Fibroblast of skin of abdomen (primary cell): Measurements from ENCODE around the gene CD300H. TPM values are rescaled to one million over a fixed set of nuclear protein-coding genes. Genes with fewer than 3 reads are reported as not detected.

ENCODE experiments used
- DNase-seq: peaks from one replicate; pipeline ENCODE4 v3.0.0-alpha.2; 2013
- polyA plus RNA-seq, 2 experiments: library from polyadenylated mRNA; unstranded; fragments of 120-200 nt; gene quantifications; one replicate each; pipeline ENCODE4 v1.2.1, GENCODE V29; 2013; ENCODE audit not compliant: insufficient read length in 2 of 2

CD300H gene
- polyA plus RNA-seq (2013, experiment 1 of 2; ENCODE audit: insufficient read length), result not detected
- polyA plus RNA-seq (2013, experiment 2 of 2; ENCODE audit: insufficient read length), result not detected

DNA sequence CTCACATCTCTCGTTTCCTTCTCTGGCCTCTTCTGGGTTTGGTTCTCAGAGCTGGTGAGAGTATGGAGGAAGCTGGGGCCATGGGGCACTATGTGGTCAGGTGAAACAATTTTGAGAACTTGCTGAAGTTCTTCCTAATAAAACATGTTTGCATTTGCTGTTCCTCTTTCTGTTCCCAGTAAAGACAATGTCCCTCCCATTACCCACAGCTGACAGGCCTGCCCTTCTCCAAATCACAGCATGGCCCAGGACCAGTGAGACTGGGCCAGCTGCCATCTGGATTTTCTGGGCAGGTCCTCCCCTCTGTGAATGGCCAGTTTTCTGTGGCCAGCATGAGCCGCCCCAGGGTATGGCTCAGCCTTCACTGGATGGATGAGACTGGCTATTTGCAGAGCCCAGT lies at the start of gene CD300H:
TSS of gene CD300H (minus strand) at position 113 of the 400 bp plus-strand sequence.
- no peak for DNase-seq

- DNase-seq, result no peak
Measured at GRCh38 chr17:74616696-74617095, 49.4 kb upstream of the CD300H start.

GRCh38 chr17:74612046-74612445 lies 44.7 kb upstream of the CD300H start:
- DNase-seq, result no peak

- DNase-seq, result no peak
Measured at GRCh38 chr17:74610108-74610507, 42.8 kb upstream of the CD300H start.

DNA sequence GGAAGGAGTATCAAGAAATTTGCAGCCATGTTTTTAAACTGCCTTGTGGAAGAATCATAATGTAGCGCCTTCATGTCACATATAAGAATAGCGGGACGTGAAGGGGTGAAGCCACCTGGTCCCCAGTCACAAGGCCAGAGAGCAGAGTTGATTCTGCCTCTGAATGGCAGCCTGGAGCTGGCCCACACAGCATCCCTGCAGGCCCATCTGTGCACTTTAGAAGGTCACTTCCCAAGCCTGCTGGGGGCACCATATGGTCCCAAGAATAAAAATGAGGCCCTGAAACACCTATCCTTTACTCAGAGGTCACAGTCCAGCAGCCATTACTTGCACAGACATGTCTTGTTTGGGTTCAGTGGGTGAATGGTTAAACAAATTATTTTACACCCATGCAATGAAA lies 41.2 kb upstream of the CD300H start:
- no peak for DNase-seq

- no peak for DNase-seq
Measured at GRCh38 chr17:74607221-74607620, 39.9 kb upstream of the CD300H start.

DNA sequence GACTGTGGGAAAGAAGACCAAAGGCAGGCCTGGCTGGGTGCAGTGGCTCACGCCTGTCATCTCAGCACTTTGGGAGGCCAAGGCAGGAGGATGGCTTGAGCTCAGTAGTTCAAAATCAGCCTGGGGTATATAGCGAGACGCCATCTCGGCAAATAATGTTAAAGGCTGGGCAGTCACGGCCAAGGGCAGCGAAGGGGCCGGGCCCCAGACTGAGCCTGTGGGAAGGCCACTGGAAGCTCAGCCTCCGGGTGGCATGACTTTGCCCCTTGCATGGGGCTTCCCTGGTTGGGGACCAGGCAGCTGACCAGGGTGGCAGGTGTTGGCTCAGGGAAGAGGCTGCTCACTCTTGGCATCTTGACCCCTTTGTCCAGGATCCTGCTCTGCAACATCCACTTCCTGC lies 38.7 kb upstream of the CD300H start:
- no peak for DNase-seq

- DNase-seq, result peak; percentile 57
Measured at GRCh38 chr17:74605361-74605760, 38.1 kb upstream of the CD300H start.

DNA sequence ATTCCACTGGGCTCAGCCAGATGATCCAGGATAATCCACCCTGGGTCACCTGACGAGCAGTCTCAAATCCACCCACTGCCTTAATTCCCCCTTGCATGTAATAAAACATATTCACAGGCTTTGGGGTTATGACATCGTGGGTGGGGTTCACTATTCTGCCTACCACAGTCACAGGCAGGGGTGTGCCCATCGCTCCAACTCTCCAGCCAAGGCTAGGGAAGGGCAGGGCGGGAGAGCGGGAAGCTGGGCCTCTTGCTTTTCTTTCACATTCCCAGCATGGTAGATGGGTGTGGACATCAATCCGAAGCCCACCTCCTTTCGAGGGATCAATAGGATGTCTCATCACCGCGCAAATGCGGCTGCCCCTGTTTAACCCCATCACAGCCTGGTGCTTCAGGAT lies 37.5 kb upstream of the CD300H start:
- no peak for DNase-seq

DNA sequence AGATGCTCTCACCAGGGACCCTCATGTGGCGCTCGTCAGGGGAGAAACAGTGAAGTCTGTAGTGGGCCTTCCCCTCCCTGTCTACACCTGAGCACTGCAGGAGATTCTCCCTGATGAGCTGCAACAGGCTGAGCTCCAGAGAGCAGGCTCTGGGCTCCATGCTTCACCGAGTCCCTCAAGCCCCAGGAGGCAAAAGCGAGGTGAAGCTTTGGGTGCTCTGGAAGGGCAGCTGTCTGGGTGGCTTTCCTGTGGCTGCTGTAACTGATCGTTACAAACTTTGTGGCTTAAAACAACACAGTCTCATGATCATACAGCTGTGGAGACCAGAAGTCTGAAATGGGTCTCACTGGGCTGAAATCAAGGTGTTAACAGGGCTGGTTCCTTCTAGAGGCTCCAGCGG lies 36.9 kb upstream of the CD300H start:
- DNase-seq, result no peak

GRCh38 chr17:74603746-74604145 lies 36.4 kb upstream of the CD300H start:
- no peak for DNase-seq

GRCh38 chr17:74603037-74603635 lies 35.8 kb upstream of the CD300H start:
- DNase-seq, result no peak

DNA sequence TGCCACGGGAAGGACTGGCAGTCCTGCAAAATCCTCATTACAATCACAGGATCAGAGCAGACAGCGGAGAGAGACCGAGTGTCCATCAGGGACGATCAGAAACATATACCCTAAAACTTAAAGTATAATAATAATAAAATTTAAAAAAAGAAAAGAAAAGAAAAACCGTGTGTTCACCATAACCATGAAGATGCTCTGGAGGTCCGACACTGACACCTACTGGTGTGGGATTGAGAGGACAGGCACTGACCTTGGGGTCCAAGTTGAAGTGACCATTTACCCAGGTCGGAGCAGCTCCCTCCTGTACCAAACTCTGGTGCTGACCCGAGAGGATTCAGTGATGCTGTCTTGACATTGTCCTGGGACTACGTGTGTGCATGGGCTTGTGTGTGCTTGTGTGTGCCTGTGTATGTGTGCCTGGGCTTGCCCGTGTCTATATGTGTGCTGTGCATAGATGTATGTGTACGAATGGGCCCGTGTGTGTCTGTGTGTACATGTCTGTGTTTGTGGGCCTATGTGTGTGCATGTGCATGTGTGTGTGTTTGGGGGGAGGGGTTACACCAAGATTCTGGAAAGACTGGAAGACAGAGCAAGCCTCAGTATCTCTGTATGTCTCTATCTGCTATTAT lies 34.7 kb upstream of the CD300H start:
- peak; percentile 8 for DNase-seq

- DNase-seq, result peak; percentile 2
Measured at GRCh38 chr17:74599448-74599939, 32.2 kb upstream of the CD300H start.

DNA sequence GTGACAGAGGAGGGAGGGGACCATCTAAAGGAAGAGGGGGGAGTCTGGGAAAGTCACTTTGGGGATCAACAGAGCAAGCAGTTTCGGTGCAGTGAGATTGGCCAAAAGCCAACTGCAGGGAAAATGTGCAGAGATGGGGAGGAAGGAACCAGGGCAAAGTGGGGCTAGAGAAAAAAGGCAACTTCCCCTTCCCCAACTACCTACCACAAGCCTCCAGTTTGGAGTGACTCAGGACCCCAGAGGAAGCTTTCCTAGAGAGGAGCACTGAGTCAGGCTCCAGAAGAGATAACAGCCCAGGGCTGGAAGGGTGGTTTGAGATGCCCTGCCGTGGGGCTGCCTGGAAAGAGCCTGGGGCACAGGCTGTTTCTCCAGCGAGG lies 31.7 kb upstream of the CD300H start:
- DNase-seq, result no peak

DNA sequence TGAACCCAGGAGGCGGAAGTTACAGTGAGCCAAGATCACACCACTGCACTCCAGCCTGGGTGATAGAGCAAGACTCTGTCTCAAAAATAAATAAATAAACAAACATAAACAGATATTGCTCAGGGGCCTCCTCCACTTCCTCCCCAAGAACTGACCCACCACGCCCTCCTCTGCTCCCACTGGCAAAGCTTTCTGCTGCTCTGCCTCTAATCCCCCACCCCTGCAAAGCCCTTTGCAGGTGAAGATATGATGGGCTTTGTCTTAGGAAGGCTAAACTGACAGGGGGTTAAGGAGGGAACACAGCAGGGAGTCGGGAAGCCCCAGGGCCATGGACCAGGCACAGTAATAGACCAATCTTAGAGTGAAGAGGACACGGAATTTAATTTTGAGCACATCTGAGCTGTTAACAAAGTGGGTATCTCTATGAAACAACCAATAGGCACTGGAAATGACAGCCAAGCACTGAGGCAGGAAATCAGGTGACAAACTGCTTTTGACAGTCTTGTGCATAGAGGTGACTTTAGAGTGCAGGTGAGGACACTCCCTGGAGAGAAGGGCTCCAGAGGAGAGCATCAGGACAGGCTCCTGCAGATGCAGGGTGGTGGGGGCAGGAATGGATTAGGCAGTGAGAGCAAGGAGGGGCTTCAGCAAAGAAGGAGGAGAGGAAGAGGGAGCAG lies 31.2 kb upstream of the CD300H start:
- DNase-seq, result no peak

- DNase-seq, result no peak
Measured at GRCh38 chr17:74597069-74597790, 29.9 kb upstream of the CD300H start.

- no peak for DNase-seq
Measured at GRCh38 chr17:74595037-74595750, 27.9 kb upstream of the CD300H start.

DNA sequence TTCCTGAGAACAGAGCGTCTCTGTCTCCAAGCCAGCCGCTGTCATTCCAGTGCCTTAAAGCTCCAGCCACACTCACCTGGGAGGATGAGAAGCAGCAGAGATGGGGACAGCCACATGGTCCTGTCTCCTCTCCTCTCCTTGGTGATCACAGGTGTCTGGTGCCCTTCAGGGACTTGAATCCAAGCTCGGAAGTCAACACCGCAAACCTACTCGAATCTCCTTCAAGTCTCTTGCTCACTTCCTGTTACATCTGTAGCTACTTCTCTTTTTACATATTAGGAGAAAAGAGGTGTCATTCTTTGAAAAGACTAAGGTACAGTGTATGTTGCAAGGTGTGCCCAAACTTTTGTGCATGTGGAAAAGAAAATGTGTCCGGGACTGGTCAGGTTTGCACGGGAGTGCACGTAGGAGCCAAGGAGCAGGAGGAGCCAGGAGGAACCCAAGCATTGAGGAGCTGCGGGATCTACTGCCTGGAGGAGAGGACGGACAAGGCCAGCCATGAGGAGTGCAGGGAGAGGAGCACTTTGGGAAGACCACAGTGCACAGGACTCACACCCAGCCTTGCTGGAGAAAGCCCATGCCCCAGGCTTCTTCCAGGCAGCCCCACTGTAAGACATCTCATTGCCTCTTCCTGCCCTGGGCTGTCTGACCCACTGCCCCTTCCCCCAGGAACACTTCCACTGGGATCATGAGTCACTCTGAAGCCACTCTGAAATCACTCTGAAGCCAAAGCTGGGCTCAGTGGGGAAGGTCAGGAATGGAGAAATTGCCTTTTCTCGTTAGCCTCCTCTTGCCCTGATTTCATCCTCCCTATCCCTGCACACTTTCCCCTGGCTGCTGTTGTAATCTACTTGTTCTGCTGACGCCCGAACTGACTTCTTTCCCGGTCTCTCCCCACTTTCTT lies 25.0 kb upstream of the CD300H start, which contains the start of gene CD300LD:
TSS of gene CD300LD (minus strand) at position 197 of the 904 bp plus-strand sequence. CDS start at position 116, 81 bp downstream.
- no peak for DNase-seq

DNA sequence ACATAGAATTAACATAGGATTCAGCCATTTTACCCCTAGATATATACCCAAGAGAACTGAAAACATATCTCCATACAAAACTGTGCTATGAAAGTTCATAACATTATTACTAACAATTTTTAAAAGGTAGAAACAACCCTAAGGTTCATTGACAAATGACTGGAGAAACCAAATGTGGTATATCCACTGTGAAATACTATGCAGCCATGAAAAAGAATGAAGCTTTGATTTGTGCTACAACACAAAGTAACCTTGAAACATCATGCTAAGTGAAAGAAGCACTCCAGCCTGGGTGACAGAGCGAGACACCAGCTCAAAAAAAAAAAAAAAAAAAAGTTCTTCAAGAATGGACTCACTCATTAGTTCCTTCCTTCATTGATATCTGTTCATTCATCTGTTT lies 24.2 kb upstream of the CD300H start:
- DNase-seq, result no peak

DNA sequence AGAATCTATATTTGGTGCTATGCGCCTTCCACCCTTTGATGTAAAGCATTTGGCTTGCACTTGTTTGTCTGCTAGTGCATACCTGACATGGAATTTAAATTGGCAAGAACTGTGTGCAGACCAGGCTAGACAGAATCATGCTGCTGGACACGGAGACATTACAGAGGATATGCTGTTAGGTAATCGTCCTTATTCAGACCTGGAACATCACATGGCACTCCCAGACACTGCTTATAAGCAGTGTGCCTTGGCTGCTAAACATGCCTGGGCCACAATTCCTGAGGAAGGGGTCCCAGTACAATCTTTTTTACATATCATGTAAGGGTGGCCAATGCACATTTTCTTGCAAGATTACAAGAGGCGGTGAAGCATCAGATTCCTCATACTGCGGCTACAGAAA lies 18.4 kb upstream of the CD300H start:
- DNase-seq, result no peak
